ENCODE results near the gene CLPTM1.

The CLPTM1 gene

DNA sequence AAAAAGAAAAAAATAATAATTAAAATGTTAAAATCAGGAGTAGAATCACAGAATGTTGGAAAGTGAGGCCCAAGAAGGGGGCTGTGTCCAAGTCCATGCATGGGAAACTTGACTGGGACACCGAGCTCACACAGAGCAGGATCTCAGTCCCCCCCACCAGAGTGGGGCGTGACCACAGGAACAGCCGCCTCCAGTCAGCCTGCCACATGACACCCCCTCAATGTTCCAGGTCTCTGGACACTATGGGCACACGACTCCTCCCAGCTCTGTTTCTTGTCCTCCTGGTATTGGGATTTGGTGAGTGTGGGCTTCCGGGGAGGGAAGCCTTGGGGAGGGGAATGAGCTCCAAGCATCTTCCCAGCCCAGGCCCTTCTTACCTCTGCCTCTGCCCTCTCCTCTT, 6.9 kb upstream of the CLPTM1 start:
- no peak overlapping the region for H3K9ac ChIP-seq (ENCODE audit: low read depth, low read length)
- no peaks in the 10 kb centered on the region for H3K36me3 ChIP-seq (ENCODE audit: control insufficient read depth, insufficient read depth, low read length)
- no peak overlapping the region for H3K4me3 ChIP-seq (ENCODE audit: low read depth, low read length)
- H3K4me1 ChIP-seq (ENCODE audit: control insufficient read depth, insufficient read depth, low read length), result no peaks in the 10 kb centered on the region
- H3K9me3 ChIP-seq (ENCODE audit: control insufficient read depth, insufficient read depth, low read length), result no peaks in the 10 kb centered on the region
- H3K27me3 ChIP-seq (ENCODE audit: control insufficient read depth, insufficient read depth, low read length), result no peaks in the 10 kb centered on the region

DNA sequence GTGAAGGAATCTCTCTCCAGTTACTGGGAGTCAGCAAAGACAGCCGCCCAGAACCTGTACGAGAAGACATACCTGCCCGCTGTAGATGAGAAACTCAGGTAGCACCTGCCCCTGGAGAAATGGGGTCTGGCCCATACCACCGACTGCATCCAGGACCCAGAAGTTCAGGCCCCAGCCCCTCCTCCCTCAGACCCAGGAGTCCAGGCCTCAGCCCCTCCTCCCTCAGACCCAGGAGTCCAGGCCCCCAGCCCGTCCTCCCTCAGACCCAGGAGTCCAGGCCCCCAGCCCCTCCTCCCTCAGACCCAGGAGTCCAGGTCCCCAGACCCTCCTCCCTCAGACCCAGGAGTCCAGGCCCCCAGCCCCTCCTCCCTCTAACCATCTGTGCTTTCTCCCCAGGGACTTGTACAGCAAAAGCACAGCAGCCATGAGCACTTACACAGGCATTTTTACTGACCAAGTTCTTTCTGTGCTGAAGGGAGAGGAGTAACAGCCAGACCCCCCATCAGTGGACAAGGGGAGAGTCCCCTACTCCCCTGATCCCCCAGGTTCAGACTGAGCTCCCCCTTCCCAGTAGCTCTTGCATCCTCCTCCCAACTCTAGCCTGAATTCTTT, 6.3 kb upstream of the CLPTM1 start:
- no peaks in the 10 kb centered on the region for H3K36me3 ChIP-seq (ENCODE audit: control insufficient read depth, insufficient read depth, low read length)
- no peak overlapping the region for H3K9ac ChIP-seq (ENCODE audit: low read depth, low read length)
- H3K27me3 ChIP-seq (ENCODE audit: control insufficient read depth, insufficient read depth, low read length), result no peaks in the 10 kb centered on the region
- no peaks in the 10 kb centered on the region for H3K9me3 ChIP-seq (ENCODE audit: control insufficient read depth, insufficient read depth, low read length)
- no peak overlapping the region for H3K4me3 ChIP-seq (ENCODE audit: low read depth, low read length)
- H3K4me1 ChIP-seq (ENCODE audit: control insufficient read depth, insufficient read depth, low read length), result no peaks in the 10 kb centered on the region

DNA sequence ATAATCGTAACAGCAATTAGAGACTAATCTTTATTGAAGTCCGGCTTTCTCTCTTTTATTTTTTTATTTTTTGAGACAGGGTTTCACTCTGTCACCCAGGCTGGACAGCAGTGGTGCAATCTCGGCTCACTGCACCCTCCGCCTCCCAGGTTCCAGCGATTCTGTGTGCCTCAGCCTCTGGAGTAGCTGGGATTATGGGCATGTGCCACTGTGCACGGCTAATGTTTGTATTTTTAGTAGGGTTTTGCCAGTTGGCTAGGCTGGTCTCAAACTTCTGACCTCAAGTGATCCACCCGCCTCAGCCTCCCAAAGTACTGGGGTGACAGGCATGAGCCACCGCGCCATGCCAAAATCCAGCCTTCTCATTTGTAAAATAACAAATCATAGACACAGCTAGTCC, 5.6 kb upstream of the CLPTM1 start:
- Histone ChIP-seq H3K9me3 (ENCODE audit: control insufficient read depth, insufficient read depth, low read length) (no peaks in the 10 kb centered on the region), H3K9ac (ENCODE audit: low read depth, low read length) (no peak overlapping the region), H3K27me3 (ENCODE audit: control insufficient read depth, insufficient read depth, low read length) (no peaks in the 10 kb centered on the region), H3K4me1 (ENCODE audit: control insufficient read depth, insufficient read depth, low read length) (no peaks in the 10 kb centered on the region), H3K36me3 (ENCODE audit: control insufficient read depth, insufficient read depth, low read length) (no peaks in the 10 kb centered on the region), H3K4me3 (ENCODE audit: low read depth, low read length) (no peak overlapping the region)

GRCh38 chr19:44951179-44952159, 3.7 kb upstream of the CLPTM1 start:
- Histone ChIP-seq H3K4me3 (ENCODE audit: low read depth, low read length) (no peak overlapping the region), H3K9me3 (ENCODE audit: control insufficient read depth, insufficient read depth, low read length) (no peaks in the 10 kb centered on the region), H3K9ac (ENCODE audit: low read depth, low read length) (no peak overlapping the region), H3K27me3 (ENCODE audit: control insufficient read depth, insufficient read depth, low read length) (no peaks in the 10 kb centered on the region), H3K36me3 (ENCODE audit: control insufficient read depth, insufficient read depth, low read length) (peaks cover 2% of the 10 kb centered on the region), H3K4me1 (ENCODE audit: control insufficient read depth, insufficient read depth, low read length) (peaks cover 4% of the 10 kb centered on the region)

DNA sequence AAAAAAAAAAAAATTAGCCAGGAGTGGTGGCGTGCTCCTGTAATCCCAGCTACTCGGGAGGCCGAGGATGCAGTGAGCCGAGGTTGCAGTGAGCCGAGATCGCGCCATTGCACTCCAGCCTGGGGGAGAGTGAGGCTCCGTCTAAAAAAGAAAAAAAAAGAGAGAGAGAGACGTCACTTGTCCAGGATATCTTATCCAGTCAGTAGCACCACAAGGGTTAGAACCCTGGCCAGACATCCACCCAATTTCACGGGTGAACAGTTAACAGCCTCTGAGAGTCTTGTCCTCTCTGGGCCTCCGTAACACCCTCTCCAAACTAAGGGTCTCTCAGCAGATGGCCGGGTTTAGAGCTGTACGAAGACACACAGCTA, 917 bp upstream of the CLPTM1 start:
- Histone ChIP-seq H3K9ac (ENCODE audit: low read depth, low read length) (peak overlapping the region; percentile 99), H3K27me3 (ENCODE audit: control insufficient read depth, insufficient read depth, low read length) (no peaks in the 10 kb centered on the region), H3K4me1 (ENCODE audit: control insufficient read depth, insufficient read depth, low read length) (peaks cover 4% of the 10 kb centered on the region), H3K4me3 (ENCODE audit: low read depth, low read length) (peak overlapping the region; percentile 94), H3K36me3 (ENCODE audit: control insufficient read depth, insufficient read depth, low read length) (peaks cover 2% of the 10 kb centered on the region), H3K9me3 (ENCODE audit: control insufficient read depth, insufficient read depth, low read length) (no peaks in the 10 kb centered on the region)

- Histone ChIP-seq H3K9me3 (ENCODE audit: control insufficient read depth, insufficient read depth, low read length) (no peaks in the 10 kb centered on the region), H3K4me3 (ENCODE audit: low read depth, low read length) (peak overlapping the region; percentile 94), H3K36me3 (ENCODE audit: control insufficient read depth, insufficient read depth, low read length) (peaks cover 6% of the 10 kb centered on the region), H3K9ac (ENCODE audit: low read depth, low read length) (peak overlapping the region; percentile 94), H3K4me1 (ENCODE audit: control insufficient read depth, insufficient read depth, low read length) (peaks cover 4% of the 10 kb centered on the region), H3K27me3 (ENCODE audit: control insufficient read depth, insufficient read depth, low read length) (no peaks in the 10 kb centered on the region)
Measured at GRCh38 chr19:44955505-44956439, 592 bp downstream of the CLPTM1 start.

- no peak overlapping the region for H3K4me3 ChIP-seq (ENCODE audit: low read depth, low read length)
- peaks cover 4% of the 10 kb centered on the region for H3K4me1 ChIP-seq (ENCODE audit: control insufficient read depth, insufficient read depth, low read length)
- H3K27me3 ChIP-seq (ENCODE audit: control insufficient read depth, insufficient read depth, low read length), result no peaks in the 10 kb centered on the region
- no peak overlapping the region for H3K9ac ChIP-seq (ENCODE audit: low read depth, low read length)
- no peaks in the 10 kb centered on the region for H3K9me3 ChIP-seq (ENCODE audit: control insufficient read depth, insufficient read depth, low read length)
- H3K36me3 ChIP-seq (ENCODE audit: control insufficient read depth, insufficient read depth, low read length), result peaks cover 9% of the 10 kb centered on the region
Measured at GRCh38 chr19:44957526-44957925, 2.3 kb downstream of the CLPTM1 start.

GRCh38 chr19:44958090-44958489, 2.9 kb downstream of the CLPTM1 start:
- Histone ChIP-seq H3K9me3 (ENCODE audit: control insufficient read depth, insufficient read depth, low read length) (no peaks in the 10 kb centered on the region), H3K4me1 (ENCODE audit: control insufficient read depth, insufficient read depth, low read length) (peaks cover 4% of the 10 kb centered on the region), H3K4me3 (ENCODE audit: low read depth, low read length) (no peak overlapping the region), H3K9ac (ENCODE audit: low read depth, low read length) (no peak overlapping the region), H3K27me3 (ENCODE audit: control insufficient read depth, insufficient read depth, low read length) (no peaks in the 10 kb centered on the region), H3K36me3 (ENCODE audit: control insufficient read depth, insufficient read depth, low read length) (peaks cover 9% of the 10 kb centered on the region)

DNA sequence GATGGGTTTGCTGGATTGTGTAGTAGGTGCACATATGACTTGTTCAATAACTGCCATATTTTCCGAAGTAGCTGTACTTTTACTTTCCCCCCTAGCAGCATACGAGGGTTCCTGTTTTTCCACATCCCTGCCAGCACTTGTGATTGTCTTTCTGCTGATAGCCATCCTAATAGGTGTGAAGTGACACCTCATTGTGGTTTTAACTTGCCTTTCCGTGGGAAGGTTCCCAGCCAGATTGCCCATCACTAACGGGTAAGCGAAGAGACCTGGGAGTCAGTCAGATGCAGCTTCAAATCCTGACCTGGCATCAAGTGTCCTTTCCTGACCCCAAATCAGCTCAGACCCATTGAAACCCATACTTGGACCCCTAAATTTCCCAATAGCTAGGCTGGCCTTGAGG, 4.5 kb downstream of the CLPTM1 start:
- H3K4me3 ChIP-seq (ENCODE audit: low read depth, low read length), result no peak overlapping the region
- H3K9ac ChIP-seq (ENCODE audit: low read depth, low read length), result no peak overlapping the region
- peaks cover 4% of the 10 kb centered on the region for H3K4me1 ChIP-seq (ENCODE audit: control insufficient read depth, insufficient read depth, low read length)
- peaks cover 9% of the 10 kb centered on the region for H3K36me3 ChIP-seq (ENCODE audit: control insufficient read depth, insufficient read depth, low read length)
- no peaks in the 10 kb centered on the region for H3K9me3 ChIP-seq (ENCODE audit: control insufficient read depth, insufficient read depth, low read length)
- no peaks in the 10 kb centered on the region for H3K27me3 ChIP-seq (ENCODE audit: control insufficient read depth, insufficient read depth, low read length)

- no peaks in the 10 kb centered on the region for H3K9me3 ChIP-seq (ENCODE audit: control insufficient read depth, insufficient read depth, low read length)
- peaks cover 7% of the 10 kb centered on the region for H3K36me3 ChIP-seq (ENCODE audit: control insufficient read depth, insufficient read depth, low read length)
- H3K9ac ChIP-seq (ENCODE audit: low read depth, low read length), result no peak overlapping the region
- peaks cover 2% of the 10 kb centered on the region for H3K4me1 ChIP-seq (ENCODE audit: control insufficient read depth, insufficient read depth, low read length)
- H3K27me3 ChIP-seq (ENCODE audit: control insufficient read depth, insufficient read depth, low read length), result no peaks in the 10 kb centered on the region
- no peak overlapping the region for H3K4me3 ChIP-seq (ENCODE audit: low read depth, low read length)
Measured at GRCh38 chr19:44960906-44961728, 5.9 kb downstream of the CLPTM1 start.

DNA sequence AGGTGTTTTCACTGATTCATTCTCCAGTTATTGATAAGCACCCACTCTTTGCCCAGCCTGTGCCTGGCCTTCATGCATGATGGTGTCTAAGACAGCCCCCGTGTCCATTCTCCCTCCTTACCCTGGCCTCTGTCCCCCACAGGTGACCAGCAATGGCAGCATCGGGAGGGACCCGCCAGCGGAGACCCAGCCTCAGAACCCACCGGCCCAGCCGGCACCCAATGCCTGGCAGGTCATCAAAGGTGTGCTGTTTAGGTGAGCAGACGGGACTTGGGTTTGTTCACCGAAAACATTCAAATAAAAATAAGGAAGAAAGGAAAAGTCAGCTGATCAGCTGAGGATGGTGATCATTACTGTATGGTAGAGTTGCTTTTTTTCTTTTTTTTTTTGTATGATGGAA, 6.6 kb downstream of the CLPTM1 start:
- H3K4me3 ChIP-seq (ENCODE audit: low read depth, low read length), result no peak overlapping the region
- peaks cover 7% of the 10 kb centered on the region for H3K36me3 ChIP-seq (ENCODE audit: control insufficient read depth, insufficient read depth, low read length)
- H3K27me3 ChIP-seq (ENCODE audit: control insufficient read depth, insufficient read depth, low read length), result no peaks in the 10 kb centered on the region
- no peaks in the 10 kb centered on the region for H3K9me3 ChIP-seq (ENCODE audit: control insufficient read depth, insufficient read depth, low read length)
- H3K9ac ChIP-seq (ENCODE audit: low read depth, low read length), result no peak overlapping the region
- H3K4me1 ChIP-seq (ENCODE audit: control insufficient read depth, insufficient read depth, low read length), result no peaks in the 10 kb centered on the region

All from iPS-15b (cell line).